HT-29 (cell line): ENCODE results near the gene SUCLG2. TPM values are rescaled to one million over a fixed set of nuclear protein-coding genes. Genes with fewer than 3 reads are reported as not detected.
A peak's percentile ranks its signal among the peaks of the same experiment; 100 is the strongest.
"Not testable (repeated sequence)": the region's sequence is repeated elsewhere in the genome, so short reads cannot be mapped to it uniquely, and the experiment has no call there.

Experiments
- DNase-seq: peaks from one replicate; pipeline ENCODE4 v3.0.0-alpha.2; 2015; ENCODE audit warnings: low spot score
- total RNA-seq: library from RNA; depleted of rRNA; stranded (reverse); fragments of >200 nt; shearing (Covaris generic); gene quantifications from 2 replicates; pipeline ENCODE4 v1.2.3, GENCODE V29; 2014

SUCLG2 gene
- total RNA-seq, 1 experiment from 2014 or later = 13.9 TPM

DNA sequence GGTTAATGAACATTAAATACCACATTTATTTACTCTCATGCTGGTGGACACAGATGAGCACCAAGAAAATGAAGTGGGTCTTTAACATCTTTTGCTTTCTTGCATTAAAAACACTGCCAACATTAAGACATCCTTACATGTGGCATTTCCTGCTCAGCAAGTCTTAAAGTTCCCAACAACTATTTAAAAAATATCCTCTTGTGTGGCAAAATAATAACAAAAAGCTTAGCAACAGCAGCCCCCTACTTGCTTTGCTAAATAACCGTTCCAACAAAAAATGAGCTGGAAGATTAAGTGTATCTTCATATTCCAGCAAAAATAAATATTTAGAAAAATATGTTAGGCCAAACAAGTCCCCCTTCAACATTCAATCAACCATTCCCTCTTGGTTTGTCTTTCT is 93.1 kb downstream of the SUCLG2 start:
- no peak for DNase-seq

DNA sequence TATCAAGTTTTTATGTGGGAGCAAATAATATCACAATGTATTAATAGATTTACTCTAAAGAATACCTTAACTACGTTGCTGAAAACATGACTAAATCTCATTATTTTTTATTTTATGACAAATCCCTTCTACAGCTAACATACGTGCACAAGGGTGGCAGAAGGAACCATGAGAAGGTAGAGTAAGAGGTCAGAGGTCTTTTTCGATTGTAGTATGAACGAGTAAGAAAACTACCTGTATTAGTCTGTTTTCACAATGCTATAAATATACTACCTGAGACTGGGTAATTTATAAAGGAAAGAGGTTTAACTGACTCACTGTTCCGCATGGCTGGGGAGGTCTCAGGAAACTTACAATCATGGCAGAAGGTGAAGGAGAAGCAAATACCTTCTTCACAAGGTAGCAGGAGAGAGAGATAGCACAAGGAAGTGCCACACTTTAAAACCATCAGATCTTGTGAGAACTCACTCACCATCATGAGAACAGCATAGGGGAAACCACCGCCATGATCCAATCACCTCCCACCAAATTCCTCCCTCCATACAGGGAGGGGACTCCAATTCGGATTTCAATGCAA is 95.3 kb downstream of the SUCLG2 start:
- DNase-seq = no peak

DNA sequence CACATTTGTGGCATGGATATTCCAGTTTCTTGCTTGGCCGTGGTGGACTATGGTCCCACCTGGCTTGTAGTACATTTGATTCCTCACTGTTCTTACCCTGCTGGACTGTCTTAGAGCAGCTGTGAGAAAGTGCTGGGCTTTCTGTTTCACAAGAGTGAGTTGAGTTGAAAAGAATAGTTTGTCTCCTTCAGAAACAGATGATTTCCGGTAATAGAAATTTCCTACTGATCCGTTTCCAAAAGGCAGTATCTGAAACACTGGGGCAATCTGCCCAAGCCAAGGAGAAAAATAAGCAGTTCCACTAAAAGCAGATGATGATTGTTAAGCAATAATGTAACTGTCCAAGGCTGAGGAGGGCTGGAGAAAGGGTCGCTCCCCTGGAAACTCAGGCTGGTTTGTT is 96.0 kb downstream of the SUCLG2 start:
- DNase-seq = no peak

DNA sequence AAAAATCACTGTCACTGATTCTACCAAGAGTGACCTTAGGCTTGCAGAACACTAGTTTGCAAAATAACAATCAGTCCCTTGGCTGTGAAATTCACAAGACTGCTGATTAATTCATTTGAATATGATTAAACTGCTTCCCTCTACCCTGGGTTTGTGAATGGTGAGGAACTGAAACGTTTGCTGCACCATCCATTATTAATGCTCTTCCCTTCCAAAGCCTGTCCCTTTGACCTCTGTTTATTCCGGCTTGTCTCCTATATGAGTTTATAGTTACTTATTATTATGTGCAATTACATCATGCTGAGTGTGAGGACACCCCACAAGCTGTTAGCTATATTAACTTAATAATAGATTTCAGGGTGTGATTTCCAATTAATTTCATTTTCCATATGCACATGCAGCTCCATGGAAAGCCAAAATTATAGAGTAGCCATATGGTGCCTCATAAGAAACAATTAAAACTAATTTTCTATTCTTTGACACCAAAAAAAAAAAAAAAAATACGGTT is 96.5 kb downstream of the SUCLG2 start:
- no peak for DNase-seq

GRCh38 chr3:67551361-67552016 is 102.9 kb downstream of the SUCLG2 start:
- no peak for DNase-seq

DNA sequence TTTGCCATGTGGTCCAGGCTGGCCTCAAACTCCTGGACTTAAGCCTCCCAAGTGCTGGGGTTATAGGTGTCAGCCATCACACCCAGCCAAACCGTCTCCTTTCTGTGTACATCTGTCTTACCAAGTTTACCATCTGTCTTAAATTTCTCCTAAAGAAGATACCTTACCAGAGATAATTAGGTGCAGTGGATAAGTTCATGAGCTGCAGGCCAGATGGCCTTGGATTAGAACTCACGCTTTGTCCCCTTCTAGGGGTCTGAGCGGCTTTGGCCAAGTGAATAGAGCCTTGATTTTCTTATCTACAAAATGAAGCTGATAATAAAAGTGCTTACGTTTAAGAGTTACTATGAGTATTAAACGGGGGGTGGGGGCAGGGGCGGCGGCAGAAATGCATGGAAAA is 103.9 kb downstream of the SUCLG2 start:
- DNase-seq = no peak

DNA sequence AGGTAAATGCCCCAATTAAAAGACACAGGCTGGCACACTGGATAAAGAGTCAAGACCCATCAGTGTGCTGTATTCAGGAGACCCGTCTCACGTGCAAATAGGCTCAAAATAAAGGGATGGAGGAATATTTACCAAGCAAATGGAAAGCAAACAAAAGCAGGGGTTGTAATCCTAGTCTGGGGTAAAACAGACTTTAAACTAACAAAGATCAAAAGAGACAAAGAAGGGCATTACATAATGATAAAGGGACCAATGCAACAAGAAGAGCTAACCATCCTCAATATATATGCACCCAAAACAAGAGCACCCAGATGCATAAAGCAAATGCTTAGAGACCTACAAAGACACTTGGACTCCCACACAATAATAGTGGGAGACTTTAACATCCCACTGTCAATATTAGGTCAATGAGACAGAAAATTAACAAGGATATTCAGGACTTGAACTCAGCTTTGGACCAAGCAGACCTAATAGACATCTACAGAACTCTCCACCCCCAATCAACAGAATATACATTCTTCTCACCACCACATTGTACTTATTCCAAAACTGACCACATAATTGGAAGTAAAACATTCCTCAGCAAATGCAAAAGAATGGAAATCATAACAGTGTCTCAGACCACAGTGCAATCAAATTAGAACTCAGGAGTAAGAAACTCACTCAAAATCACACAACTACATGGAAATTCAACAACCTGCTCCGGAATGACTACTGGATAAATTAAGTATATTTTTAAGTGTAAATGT is 111.7 kb downstream of the SUCLG2 start:
- DNase-seq = not testable (repeated sequence)

DNA sequence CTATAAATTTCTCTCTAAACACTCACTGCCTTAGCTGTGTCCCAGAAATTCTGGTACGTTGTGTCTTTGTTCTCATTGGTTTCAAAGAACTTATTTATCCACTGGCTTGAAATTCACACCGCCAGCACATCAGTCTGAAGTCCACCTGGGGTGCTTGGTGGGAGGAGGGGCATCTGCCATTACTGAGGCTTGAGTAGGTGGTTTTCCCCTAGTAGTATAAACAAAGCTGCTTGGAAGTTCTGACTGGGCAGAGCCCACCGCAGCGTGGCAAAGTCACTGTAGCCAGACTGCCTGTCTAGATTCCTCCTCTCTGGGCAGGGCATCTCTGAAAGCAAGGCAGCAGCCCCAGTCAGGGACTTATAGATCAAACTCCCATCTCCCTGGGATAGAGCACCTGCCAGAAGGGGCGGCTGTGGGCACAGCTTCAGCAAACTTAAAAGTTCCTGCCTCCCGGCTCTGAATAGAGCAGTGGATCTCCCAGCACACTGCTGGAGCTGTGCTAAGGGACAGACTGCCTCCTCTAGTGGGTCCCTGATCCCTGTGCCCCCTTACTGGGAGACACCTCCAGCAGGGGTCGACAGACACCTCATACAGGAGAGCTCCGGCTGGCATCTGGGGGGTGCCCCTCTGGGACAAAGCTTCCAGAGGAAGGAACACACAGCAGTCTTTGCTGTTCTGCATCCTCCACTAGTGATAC is 114.1 kb downstream of the SUCLG2 start:
- no peak for DNase-seq

- not testable (repeated sequence) for DNase-seq
Measured at GRCh38 chr3:67537203-67537602, 117.2 kb downstream of the SUCLG2 start.

- DNase-seq = no peak
Measured at GRCh38 chr3:67535006-67535405, 119.4 kb downstream of the SUCLG2 start.

GRCh38 chr3:67534594-67534993 is 119.8 kb downstream of the SUCLG2 start:
- no peak for DNase-seq

GRCh38 chr3:67531181-67532101 is 123.0 kb downstream of the SUCLG2 start:
- DNase-seq = no peak

- no peak for DNase-seq
Measured at GRCh38 chr3:67529915-67530314, 124.5 kb downstream of the SUCLG2 start.

- DNase-seq = no peak
Measured at GRCh38 chr3:67529337-67529736, 125.1 kb downstream of the SUCLG2 start.

DNA sequence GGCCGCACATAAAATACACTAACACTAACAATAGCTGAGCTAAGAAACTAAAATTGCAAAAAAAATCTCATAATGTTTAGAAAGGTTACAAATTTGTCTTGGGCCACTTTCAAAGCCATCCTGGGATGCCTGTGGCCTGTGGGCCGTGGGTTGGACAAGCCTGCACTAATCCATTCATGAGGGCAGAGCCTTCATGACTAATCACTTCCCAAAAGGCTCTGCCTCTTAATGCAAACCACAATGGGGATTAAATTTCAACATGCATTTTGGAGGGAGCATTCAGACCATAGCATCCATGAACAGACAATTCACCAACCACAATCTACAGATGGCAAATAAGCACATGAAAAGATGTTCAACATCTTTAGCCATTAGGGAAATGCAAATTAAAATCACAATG is 128.2 kb downstream of the SUCLG2 start:
- DNase-seq = no peak

DNA sequence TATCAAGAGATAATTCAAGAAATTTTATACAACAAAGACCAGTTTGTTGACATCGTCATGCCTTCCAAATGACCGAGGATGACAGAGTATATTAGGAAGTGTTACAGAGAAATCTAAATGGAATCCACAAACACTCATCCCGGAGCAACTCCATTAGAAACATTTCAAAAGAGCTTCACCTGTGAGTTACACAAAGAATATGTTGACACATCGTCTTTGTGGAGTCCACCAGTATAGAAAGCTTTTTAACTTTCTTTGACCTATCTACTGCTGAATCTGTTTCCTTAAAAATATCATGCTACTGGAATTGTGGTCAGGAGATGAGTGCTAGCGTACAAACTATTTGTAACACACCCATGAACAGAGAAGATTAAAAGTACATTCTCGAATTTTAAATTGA is 130.4 kb downstream of the SUCLG2 start:
- DNase-seq = no peak

DNA sequence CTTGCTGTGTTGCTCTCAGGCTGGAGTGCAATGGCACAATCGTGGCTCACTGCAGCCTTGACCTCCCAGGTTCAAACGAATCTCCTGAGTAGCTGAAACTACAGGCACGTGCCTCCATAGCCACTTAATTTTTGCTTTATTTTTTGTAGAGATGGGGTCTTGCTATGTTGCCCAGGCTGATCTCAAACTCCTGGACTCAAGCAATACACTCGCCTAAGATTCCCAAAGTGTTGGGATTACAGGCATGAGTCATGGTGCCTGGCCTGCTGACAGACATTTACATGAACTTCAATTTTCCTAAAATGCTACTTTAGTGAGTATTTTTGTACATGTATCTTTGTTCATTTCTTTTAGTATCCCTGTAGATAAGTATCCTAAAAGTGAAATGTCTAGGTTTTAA is 132.3 kb downstream of the SUCLG2 start:
- DNase-seq = no peak

- no peak for DNase-seq
Measured at GRCh38 chr3:67521053-67521646, 133.3 kb downstream of the SUCLG2 start.

GRCh38 chr3:67518236-67518635 is 136.2 kb downstream of the SUCLG2 start:
- no peak for DNase-seq

GRCh38 chr3:67517781-67518180 is 136.6 kb downstream of the SUCLG2 start:
- no peak for DNase-seq

GRCh38 chr3:67516496-67516895 is 137.9 kb downstream of the SUCLG2 start:
- DNase-seq = peak; percentile 2
